T-helper 9 cell (primary cell): ENCODE measurements around the gene SLIT3.

Experiments
- DNase-seq: peaks from one replicate; pipeline ENCODE4 v3.0.0-alpha.2; 2020

Gene SLIT3

GRCh38 chr5:169298193-169298592, 2.7 kb downstream of the SLIT3 start:
- no peak for DNase-seq

- no peak for DNase-seq
Measured at GRCh38 chr5:169296419-169297143, 4.4 kb downstream of the SLIT3 start.

- no peak for DNase-seq
Measured at GRCh38 chr5:169295306-169295705, 5.6 kb downstream of the SLIT3 start.

DNA sequence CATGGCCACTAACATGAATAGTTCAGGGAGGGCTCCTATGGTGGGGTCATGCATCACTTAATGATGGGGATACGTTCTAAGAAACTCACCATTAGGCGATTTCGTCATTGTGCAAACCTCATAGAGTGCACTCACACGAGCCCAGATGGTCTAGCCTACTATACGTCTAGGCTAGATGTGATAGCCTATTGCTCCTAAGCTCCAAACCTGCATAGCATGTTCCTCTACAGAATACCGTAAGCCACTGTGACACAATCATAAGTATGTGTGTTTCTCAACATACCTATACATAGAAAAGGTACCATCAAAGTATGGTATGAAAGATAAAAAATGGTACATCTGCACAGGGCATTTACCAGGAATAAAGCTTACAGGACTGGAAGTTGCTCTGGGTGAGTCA, 6.3 kb downstream of the SLIT3 start:
- no peak for DNase-seq

GRCh38 chr5:169291877-169292276, 9.1 kb downstream of the SLIT3 start:
- no peak for DNase-seq

- DNase-seq = no peak
Measured at GRCh38 chr5:169290895-169291294, 10.0 kb downstream of the SLIT3 start.

DNA sequence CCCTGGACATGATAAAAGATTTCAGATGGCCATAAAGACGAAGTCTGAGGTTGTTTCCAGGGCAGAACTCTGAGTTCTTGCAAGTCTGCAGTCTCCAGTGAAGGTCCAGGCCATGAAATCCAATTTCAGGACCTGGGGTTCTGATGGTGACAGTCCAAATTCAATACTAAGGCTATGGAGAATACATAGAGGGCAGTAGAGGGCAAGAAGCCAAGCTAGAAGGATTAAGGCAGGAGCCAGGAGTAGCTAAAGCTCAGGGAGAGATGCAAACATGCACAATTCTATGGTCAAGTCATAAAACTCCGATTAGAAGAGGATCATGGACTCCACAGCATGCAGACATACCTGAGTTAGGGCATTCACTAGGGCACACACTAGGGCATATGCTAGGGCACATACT, 11.4 kb downstream of the SLIT3 start:
- no peak for DNase-seq

DNA sequence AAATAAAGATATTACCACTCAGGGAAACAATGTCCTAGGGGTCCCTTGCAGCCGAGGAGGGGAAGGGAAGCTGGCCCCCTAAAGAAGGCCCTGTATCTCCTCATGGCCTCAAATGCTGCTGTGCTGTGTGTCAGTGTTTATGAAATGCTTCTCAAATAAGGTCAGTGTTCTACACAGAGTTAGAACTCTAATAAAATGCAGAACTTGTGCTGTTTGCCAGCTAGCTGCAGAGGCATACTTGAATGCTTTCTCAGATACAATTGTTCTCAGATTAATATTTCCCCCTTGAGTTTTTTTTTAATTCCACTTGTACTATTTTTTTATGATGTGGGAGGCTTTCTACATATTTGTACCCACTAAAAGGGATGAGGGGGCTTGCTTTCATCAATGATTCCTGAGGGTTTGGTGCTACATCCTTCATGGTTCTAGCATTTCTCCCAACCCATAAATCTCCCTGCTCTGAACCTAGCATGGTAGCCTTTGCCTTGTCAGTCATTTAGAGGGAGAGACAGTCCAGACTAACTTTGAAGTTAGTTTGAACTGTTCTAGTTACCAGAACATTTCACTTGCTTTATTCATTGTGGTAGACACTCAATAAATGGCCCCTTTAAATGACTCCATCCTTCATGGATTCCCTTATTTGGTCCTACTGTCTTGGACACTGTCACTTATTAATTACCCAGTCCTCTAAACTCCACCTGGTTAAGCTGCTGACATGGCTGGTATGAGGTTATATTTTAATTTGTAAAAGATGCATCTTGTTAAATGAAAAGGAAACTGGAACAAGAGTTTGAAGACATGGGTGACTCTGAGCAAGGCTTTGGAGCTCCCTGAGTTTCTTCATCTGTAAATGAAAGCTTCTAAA, 12.6 kb downstream of the SLIT3 start:
- no peak for DNase-seq

DNA sequence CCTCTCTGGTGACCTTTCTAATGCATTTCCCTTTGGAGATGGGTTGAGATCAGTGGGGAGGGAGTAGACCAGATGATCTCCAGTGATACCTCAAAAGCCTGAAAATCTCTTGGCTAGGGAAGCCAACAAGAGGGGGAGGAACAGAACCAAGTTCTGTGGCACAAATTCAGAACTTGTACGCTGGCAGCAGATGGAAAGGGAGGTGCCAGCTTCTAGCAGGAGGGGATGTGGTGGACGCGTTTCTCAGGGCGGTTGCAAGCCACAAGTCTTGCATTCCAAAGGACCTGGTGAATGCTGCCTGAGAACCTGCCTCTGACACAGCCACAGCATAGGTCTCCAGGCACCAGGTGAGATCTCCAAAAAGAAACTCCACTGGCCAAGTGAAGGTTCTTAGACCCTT, 13.4 kb downstream of the SLIT3 start:
- DNase-seq = no peak

- DNase-seq = no peak
Measured at GRCh38 chr5:169286572-169287300, 14.2 kb downstream of the SLIT3 start.

GRCh38 chr5:169283887-169284286, 17.1 kb downstream of the SLIT3 start:
- no peak for DNase-seq

DNA sequence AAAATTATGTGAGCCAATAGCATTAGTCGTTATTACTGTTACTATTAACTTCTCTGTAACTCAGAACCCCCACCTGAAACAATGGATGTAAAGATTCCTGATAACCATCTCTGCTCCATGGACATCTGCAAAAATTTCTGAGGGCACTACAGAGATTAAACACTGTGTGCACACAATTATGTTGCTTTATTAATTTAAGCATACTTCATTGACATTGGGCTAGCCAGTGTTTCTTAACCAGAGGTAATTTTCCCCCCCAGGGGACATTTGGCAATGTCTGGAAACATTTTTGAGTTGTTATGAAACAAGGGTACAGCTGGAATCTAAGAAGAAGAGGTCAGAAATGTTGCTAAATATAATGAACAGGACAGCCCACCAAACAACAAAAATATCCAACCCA, 19.3 kb downstream of the SLIT3 start:
- no peak for DNase-seq

DNA sequence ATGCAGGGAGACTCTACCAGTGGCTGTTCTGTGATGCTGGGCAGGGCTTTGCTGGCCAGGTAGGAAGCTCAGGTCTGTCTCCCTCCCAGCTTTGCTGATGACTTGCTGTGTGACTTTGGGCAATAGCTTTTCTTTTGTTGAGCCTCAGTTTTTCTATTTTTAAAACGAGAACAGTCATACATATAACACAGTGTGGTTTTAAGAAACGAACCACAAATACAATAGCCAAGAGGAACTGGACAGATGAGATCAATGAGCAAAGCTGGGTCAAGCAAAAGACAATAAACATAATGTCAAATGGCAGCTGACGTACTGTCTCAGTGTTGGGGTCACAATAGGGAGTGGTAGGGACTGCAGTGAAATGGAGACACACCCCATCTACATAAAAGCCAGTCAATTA, 20.2 kb downstream of the SLIT3 start:
- no peak for DNase-seq

GRCh38 chr5:169280286-169280685, 20.7 kb downstream of the SLIT3 start:
- no peak for DNase-seq

GRCh38 chr5:169279125-169279524, 21.8 kb downstream of the SLIT3 start:
- DNase-seq = no peak

- DNase-seq = no peak
Measured at GRCh38 chr5:169273881-169274280, 27.1 kb downstream of the SLIT3 start.

DNA sequence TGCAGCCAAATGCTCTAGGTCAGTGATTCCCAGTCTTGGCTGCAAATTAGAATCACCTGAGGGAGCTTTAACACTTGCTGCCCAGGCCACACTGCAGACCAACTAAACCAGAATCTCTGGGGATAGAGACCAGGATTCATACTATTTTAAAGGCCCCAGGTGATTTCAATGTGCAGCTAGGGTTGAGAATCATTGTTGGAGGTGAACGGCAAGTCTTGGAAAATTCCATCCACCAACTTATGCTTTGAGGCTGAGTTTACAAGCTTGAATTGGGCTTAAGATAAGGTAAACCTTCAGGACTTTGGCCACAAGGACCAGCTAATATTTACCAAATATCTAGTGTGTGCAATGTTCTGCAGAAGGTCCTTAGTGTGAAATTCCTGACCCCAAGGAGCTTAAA, 27.5 kb downstream of the SLIT3 start:
- DNase-seq = no peak

- no peak for DNase-seq
Measured at GRCh38 chr5:169272731-169273427, 28.1 kb downstream of the SLIT3 start.

- no peak for DNase-seq
Measured at GRCh38 chr5:169272111-169272510, 28.8 kb downstream of the SLIT3 start.

GRCh38 chr5:169270827-169271226, 30.1 kb downstream of the SLIT3 start:
- DNase-seq = no peak

- no peak for DNase-seq
Measured at GRCh38 chr5:169268019-169268418, 32.9 kb downstream of the SLIT3 start.

- DNase-seq = no peak
Measured at GRCh38 chr5:169265888-169266287, 35.1 kb downstream of the SLIT3 start.

GRCh38 chr5:169263591-169263990, 37.3 kb downstream of the SLIT3 start:
- no peak for DNase-seq
